GM12873 (cell line): ENCODE results near the gene C4orf51.

Experiments
- CTCF ChIP-seq: IDR thresholded peaks from 2 replicates; pipeline ENCODE4 v1.5.1; 2012; ENCODE audit warnings: low read depth, mild to moderate bottlenecking, moderate library complexity, low read length, control low read depth; ENCODE audit not compliant: insufficient read depth; ENCODE audit errors: missing control alignments

C4orf51 gene

GRCh38 chr4:145681956-145682355, 2.0 kb downstream of the C4orf51 start:
- no peak for TF ChIP-seq CTCF

- no peak for TF ChIP-seq CTCF
These were observed 7.0 kb downstream of the C4orf51 start for GRCh38 chr4:145686991-145687390.

- no peak for TF ChIP-seq CTCF
These were observed 10.7 kb downstream of the C4orf51 start for GRCh38 chr4:145690610-145691009.

- TF ChIP-seq CTCF: no peak
These were observed 15.0 kb downstream of the C4orf51 start for GRCh38 chr4:145694929-145695328.

GRCh38 chr4:145697332-145697731, 17.4 kb downstream of the C4orf51 start:
- no peak for TF ChIP-seq CTCF

- no peak for TF ChIP-seq CTCF
These were observed 18.6 kb downstream of the C4orf51 start for GRCh38 chr4:145698507-145698906.

GRCh38 chr4:145703850-145704497, 24.0 kb downstream of the C4orf51 start:
- TF ChIP-seq CTCF: no peak
